Left renal pelvis (tissue), 4 donors: ENCODE data around the gene FCAR. TPM values are rescaled to one million over a fixed set of nuclear protein-coding genes. Genes with fewer than 3 reads are reported as not detected.

Experiments used
- polyA plus RNA-seq, 4 donors: library from polyadenylated mRNA; unstranded; fragments of 120-200 nt; gene quantifications; one replicate each; pipeline ENCODE4 v1.2.1, GENCODE V29; 2013; ENCODE audit not compliant: insufficient read length in 4 of 4

The FCAR gene
- polyA plus RNA-seq, 4 donors, result 0.23 to 0.67 (median 0.46) TPM

Other genes starting within 250 kb of the FCAR start
- 1 to 10 TPM; 1.0 to 1.5 (median 1.4) TPM for gene LILRB1, start 243.8 kb upstream of the FCAR start, polyA plus RNA-seq
- 1 to 10 TPM in 3 of 4 donors, under 1 TPM in 1; 0.92 to 3.6 (median 1.2) TPM for gene LILRB4, start 211.2 kb upstream of the FCAR start, polyA plus RNA-seq
- gene KIR3DL3, start 149.8 kb upstream of the FCAR start, polyA plus RNA-seq, result not detected
- not detected for gene KIR2DL3, start 135.7 kb upstream of the FCAR start, polyA plus RNA-seq
- gene KIR2DL1, start 104.4 kb upstream of the FCAR start, polyA plus RNA-seq, result under 1 TPM in 1 of 4 donors, not detected in 3; 0.11 TPM
- not detected for gene KIR2DL4, start 70.6 kb upstream of the FCAR start, polyA plus RNA-seq
- not detected for gene KIR3DL1, start 57.8 kb upstream of the FCAR start, polyA plus RNA-seq
- not detected for gene KIR2DS4, start 41.6 kb upstream of the FCAR start, polyA plus RNA-seq
- not detected for gene KIR3DL2, start 23.8 kb upstream of the FCAR start, polyA plus RNA-seq
- under 1 TPM in 2 of 4 donors, not detected in 2; 0.13 to 0.26 TPM for gene NCR1, start 31.9 kb downstream of the FCAR start, polyA plus RNA-seq
- gene NLRP7, start 73.3 kb downstream of the FCAR start, polyA plus RNA-seq, result not detected
- gene NLRP2, start 92.1 kb downstream of the FCAR start, polyA plus RNA-seq, result 10 to 100 TPM in 3 of 4 donors, 1 to 10 TPM in 1; 5.0 to 26.4 (median 14.7) TPM
- under 1 TPM; 0.39 to 0.72 (median 0.51) TPM for gene GP6, start 164.0 kb downstream of the FCAR start, polyA plus RNA-seq
- gene RDH13, start 188.9 kb downstream of the FCAR start, polyA plus RNA-seq, result 10 to 100 TPM in 3 of 4 donors, 1 to 10 TPM in 1; 9.2 to 25.8 (median 18.7) TPM
- gene EPS8L1, start 201.6 kb downstream of the FCAR start, polyA plus RNA-seq, result 10 to 100 TPM in 3 of 4 donors, 1 to 10 TPM in 1; 1.5 to 92.9 (median 53.5) TPM
- gene PPP1R12C, start 243.4 kb downstream of the FCAR start, polyA plus RNA-seq, result 100 to 1,000 TPM in 1 of 4 donors, 10 to 100 TPM in 3; 56.8 to 120 (median 69.6) TPM